H1 (cell line): ENCODE data around the gene SYTL1. TPM values are rescaled to one million over a fixed set of nuclear protein-coding genes. Genes with fewer than 3 reads are reported as not detected.

ENCODE experiments used
- EGR1 ChIP-seq: IDR thresholded peaks from 2 replicates; pipeline ENCODE4 v1.6.1; 2011; ENCODE audit warnings: low read depth, low read length, borderline replicate concordance
- JUN ChIP-seq: IDR thresholded peaks from 2 replicates; pipeline ENCODE4 v1.6.1; 2011; ENCODE audit warnings: low read depth, mild to moderate bottlenecking, improper control_type of control experiment, low read length
- POLR2AphosphoS5 ChIP-seq: IDR thresholded peaks from 2 replicates; pipeline ENCODE4 v1.6.1; 2011; ENCODE audit warnings: low read depth, low read length
- polyA plus RNA-seq, 7 experiments: library from polyadenylated mRNA; depleted of rRNA in 3 of 7; stranded (reverse) in 5 of 7; unstranded in 2 of 7; fragments of >200 nt in 5 of 7; fragments of 200-250 nt in 2 of 7; gene quantifications; 1 replicate in 5 of 7; 2 replicates in 1 of 7; 4 replicates in 1 of 7; pipeline versions ENCODE4 v1.2.1 to v1.2.3, GENCODE V29; 2011 to 2013; ENCODE audit warnings: missing spikeins in 2 of 7, mixed read lengths in 2 of 7
- total RNA-seq: library from RNA; stranded (reverse); fragmentation: NEBNext Ultra II Directional; extraction: Animal tissue kit (Norgen Biotek cat#: 25700); gene quantifications from 2 replicates; pipeline ENCODE4 v1.2.1, GENCODE V29; 2021

SYTL1 gene
- total and polyA plus RNA-seq, 2 of the 8 experiments (the other 6 are each of a cell fraction or from before 2014, with no cell fraction given), result 6.4 to 19.5 TPM

DNA sequence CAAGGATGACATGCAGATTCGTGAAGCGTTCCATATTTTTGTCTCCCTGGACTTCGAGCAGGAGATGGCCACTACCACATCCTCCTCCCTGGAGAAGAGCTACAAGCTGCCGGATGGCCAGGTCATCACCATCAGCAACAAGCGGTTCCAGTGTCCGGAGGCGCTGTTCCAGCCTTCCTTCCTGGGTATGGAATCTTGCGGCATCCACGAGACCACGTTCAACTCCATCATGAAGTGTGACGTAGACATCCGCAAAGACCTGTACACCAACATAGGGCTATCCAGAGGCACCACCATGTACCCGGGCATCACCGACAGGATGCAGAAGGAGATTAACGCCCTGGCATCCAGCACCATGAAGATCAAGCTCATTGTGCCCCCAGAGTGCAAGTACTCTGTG is 16.5 kb upstream of the SYTL1 start (continued):
- TF ChIP-seq JUN (no peak), EGR1 (no peak), POLR2AphosphoS5 (no peak)
